Globus pallidus (tissue), 1 donor: ENCODE data around the gene FCHO2.

ENCODE experiments used
- DNase-seq: peaks from one replicate; pipeline ENCODE4 v3.0.0-alpha.2; 2015; ENCODE audit warnings: low spot score

Gene FCHO2

DNA sequence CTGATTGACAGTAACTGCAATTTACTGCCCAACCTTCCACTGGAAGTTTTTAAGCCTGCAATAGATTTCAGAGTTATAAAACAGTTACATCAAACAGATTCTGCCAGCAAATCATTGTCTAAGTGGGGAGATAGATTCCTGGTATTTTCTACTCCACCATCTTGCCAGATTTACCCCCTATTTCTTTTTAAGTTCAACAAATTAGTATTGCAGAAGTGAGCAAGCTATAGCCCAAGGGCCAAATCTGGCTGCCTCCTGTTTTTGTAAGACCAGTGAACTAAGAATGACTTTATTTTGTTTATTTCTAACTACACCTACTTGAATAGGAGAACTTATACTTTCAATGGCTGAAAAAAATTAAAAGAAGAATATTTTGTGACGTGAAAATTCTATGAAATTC lies 155.7 kb downstream of the FCHO2 start:
- no peak for DNase-seq

DNA sequence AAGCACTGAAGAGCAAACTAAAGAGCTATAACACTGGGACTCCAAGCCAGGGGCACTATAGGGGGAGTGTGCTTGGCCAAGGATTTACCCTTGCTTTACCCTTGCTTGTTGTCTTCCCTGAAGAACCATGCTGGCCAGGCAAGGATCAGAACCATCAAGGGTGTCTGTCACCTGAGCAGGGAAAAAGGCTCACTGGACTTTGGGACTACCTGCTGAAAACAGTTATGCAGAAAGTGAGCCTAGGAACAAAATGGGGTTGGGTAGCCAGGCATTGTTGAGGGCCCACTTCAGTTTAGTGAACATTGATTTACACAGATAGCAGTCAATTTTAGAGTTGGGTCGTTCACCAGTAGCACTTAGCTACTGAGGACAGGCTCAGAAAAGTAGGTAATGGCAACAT lies 156.5 kb downstream of the FCHO2 start:
- no peak for DNase-seq

DNA sequence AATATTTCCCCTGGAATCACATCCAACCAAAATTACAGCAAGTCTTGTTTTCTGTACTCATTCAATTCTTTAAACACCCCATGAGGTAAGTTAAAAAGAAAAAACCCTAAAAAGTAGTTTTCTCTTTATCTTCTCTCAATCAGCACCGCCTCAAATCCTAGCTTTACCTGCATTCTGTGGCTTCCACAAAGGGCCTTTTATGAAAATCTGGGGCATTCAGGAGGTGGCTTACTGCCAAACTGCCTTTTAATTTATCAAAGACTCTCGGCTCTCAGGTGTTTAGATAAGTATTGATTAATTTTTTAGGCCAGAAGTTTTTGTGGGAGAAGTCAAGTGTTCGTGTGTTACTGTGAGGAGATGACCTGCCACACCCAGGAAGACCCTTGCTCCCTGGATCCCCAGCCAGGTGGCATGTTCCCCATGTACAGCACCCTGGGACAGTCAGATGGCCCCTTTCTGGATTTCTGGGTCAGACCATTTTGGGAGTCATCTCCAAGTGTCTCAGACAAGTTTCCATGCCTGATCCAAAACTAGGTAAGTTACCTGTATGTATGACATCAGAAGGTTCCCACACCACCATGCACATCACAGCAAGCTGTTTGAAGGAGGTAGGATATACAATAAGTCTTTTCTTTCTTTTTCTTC lies 158.3 kb downstream of the FCHO2 start:
- DNase-seq, result no peak

DNA sequence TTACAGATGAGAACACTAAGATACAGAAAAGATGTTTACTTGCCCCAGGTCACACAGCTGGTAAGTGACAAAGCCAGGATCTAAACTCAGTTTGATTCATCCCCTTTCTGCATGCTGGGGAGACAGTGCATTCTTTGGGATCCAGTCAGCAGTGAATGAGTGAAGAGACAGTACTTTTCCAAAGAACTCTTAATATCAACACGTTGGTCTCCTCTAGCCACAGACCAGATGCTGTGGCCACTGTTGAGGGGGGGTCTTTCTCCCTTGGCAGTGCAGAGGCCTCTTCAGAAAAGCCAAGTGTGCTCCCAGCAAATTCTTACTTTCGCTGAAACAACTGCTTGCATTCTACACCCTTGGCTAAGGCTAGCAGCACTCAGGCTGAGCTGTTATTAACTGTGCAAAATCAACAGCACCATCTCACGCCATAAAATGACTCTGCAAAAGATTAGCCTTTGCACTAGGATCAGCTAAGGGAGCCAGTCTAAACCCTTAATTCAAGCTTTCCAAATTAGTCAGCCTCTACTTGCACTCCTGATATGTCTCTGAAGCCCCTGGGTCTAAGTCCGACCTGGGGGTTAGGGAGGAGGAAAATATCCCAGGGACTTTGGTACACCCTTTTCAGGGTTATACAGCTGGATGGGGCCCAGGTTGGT lies 159.7 kb downstream of the FCHO2 start:
- peak; percentile 35 for DNase-seq

DNA sequence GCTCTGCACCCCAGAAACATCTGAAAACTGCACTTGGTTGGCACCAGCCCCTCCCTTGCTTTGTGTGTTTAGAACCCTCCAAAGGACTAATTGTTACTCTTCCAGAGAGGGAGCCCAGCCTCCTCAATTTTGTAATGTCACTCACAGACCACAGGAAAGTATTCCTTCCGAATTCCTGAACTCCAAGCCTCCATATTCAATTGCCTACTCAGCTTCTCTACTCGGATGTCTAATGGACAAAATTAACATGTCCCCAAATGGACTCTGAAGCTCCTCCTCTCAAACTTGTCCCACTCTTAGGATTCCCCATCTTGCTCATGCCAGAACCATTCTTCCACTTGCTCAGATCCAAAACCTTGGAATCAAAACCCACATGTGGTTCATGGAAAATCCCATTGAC lies 160.7 kb downstream of the FCHO2 start:
- no peak for DNase-seq

DNA sequence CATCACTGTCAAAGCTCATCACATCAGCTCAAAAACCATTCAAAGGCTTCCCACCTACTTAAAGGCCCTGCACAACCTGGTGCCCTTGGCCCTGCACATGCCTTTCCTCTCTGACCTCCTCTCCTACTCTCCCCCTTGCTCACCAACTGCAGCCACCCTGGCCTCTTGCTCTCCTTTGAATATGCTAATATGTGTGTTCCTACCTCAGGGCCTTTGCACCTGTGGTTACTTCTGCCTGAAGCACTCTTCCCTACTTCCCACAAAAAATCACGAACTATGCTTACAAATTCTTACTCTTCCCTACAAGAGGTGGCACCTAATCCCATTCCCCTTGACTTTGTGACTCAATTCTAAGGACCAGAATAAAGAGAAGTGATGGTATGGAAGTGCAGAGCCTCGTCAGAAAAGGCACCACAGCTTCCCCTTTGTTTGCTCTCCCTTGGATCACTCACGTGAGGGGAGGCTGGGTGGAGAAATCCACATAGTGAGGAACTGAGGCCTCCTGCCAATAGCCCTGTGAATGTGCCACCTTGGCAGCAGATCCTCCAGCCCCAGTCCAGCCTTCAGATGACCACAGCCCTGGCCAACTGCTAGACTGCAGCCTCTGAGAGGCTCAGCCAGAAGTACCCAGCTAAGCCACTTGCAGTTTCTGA lies 161.4 kb downstream of the FCHO2 start:
- DNase-seq, result no peak

DNA sequence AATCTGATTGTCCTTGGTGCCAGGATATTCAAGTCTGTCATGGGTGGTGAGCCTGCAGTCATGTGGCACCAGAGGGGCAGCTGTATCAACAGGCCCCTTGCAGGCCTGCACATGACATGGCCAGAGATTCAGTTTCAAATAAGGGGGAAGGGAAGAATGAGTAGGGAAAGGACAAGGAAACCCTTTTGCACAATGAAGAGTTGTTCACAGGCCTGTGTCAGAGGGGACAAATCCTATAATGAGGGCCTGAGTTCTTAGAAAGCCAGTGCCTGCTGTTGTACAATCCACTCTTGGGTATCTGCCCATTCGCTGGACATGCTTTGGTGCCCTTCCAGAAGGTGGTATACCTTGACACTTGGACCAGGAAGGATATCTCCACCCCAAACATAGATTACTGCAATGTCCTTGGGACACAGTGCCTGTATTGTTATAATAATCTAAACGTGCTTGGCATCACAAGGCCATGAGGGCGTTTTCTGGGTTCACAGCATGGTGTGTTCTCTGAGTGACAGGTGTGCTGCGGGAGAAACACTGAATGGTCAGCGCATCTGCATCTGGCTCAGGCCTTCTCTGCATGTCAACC lies 162.6 kb downstream of the FCHO2 start:
- DNase-seq, result peak; percentile 88

DNA sequence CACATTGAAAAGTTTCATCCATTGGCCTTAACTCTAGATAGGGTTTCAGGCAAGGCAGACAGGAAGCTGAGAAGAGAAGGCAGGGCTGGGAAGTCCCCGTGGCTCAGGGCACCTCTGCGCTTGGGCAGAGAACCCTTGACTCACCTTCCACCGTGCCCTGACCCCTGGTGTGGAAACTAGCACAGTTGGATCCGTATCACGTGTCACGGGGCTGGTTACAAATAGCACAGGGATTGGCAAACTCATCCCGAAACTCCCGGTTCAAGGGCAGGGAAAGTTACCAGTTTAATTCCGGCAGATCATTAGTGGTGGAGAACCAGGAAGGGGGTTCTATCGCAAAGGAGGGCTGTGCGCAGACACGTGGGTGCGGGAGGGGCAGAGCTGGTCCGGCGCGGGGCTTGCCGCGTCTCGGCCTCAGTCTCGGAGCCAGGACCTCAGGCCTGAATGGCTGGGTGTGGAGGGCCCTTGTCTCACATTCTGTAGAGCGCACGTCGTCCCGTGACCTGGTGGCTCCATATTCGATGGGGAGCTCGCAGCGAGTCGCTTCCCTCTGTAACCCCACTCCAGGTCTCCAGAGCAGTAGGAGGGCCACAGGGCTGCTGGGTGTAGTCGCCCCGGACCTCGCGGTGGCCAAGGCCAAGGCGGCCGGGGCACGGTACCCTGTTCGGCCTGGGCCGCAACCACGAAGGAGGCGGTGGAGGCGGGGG lies 163.8 kb downstream of the FCHO2 start:
- peak; percentile 29 for DNase-seq

DNA sequence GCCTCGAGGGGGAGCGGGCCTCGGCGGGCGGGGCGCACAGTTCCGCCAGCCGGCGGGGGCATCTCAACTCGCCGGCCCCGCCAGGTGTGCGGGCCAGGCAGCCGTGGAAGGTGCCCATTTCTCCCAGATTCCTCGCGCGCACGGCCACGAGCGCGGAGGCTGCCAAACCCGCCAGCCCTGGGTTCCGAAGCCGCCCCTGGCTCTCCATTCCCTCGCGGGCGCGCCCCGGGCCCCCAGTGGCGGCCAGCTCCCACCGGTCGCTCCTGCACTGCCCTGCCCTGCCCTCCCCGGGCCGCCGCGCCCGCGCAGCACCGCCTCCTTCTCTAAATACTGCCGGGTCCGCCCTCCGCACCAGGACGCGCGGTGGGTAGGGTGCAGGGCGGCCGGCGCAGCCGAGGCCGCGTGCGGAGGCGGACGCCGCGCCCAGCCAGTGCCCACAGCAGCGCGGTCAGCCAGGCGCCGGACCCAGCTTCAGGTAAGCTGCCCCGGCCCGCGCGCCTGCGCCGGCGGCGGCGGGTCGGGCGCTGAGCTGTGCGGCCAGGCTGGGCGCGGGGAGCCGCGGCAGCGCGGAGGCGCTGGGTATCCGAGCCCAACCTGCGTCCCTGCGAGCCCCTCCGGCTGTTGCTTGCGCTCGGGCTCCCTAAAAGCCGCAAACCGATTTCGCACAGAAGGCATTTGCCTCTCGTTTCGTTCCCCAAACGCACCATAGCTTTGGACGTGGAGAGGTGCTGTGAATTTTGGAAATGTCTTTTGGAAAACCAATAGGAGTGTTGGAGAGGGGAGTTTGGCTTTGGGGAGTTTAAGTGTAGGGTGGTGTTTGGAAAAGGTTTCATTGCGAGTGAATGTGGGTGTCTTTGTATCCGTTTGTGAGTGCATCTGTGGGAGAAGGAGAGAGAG lies 164.6 kb downstream of the FCHO2 start, which contains the start of gene TMEM171:
TSS of gene TMEM171 (plus strand) at position 354 of the 897 bp plus-strand sequence. CDS start 2,799 bp downstream, outside the sequence.
- DNase-seq, result peak; percentile 33

DNA sequence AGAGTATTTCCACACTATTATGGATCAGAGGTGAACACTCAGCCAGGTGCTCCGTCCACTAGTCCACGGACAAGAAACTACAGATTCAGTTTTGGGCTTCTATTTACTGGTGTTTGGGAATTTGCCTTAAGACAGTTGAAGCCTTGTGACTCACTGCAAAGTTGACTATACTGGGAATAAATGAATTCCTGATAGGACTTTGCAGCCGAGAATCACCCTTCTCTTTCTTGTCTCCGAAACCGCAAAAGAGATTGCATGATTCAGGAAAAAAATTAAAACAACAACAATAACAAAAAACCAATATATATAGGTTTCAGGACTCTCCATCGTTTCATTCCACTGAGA lies 165.2 kb downstream of the FCHO2 start:
- no peak for DNase-seq

DNA sequence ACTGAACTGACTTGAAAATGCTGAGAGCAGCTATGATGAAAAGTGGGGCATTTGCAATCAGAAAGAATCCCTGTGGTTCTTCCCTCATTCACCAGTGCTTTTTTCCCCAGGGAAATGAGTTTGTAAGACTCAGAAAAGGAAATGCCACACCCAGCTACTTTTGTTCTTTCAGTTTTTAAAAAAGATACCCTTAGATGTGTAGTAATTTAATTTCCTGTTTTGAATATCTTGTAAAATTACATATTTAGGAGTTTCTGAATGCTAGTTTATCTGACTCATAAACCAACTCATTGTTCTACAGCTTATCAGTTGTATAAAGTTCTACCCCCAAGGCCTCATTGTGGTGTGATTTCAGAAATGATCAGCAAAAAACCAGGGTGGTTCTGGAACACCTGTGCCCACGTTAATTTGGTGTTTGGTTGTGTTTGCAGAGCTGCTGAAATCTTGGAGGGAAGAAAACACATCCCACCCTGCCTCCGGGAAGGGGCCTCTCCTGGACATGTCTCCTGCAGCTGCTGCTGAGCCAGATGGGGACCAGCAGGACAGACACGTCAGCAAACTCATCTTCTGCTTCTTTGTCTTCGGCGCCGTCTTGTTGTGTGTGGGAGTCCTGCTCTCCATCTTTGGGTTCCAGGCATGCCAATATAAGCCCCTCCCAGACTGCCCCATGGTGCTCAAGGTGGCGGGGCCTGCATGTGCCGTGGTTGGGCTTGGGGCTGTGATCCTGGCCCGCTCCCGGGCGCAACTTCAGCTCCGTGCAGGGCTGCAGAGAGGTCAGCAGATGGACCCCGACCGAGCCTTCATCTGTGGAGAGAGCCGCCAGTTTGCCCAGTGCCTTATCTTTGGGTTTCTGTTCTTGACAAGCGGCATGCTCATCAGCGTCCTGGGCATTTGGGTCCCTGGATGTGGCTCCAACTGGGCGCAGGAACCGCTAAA lies 167.3 kb downstream of the FCHO2 start:
- DNase-seq, result no peak

DNA sequence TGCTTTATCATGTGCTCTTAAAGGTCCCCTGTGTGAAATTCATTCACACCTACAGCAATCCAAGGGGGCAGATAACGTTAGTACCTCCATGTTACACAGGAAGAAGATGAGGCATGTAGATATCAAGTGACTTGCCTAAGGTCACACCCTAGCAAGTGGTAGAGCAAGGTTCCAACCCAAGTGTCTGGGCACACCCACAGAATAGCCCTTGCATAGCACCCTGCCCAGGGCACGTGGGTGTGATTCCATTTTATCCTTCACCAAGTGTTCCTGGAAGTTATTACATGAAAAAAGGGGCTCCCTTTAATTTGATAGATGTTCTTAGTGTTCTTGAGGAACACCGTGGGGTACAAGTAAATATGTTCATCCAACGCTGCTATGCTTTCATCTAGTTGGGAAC lies 169.4 kb downstream of the FCHO2 start:
- DNase-seq, result no peak

DNA sequence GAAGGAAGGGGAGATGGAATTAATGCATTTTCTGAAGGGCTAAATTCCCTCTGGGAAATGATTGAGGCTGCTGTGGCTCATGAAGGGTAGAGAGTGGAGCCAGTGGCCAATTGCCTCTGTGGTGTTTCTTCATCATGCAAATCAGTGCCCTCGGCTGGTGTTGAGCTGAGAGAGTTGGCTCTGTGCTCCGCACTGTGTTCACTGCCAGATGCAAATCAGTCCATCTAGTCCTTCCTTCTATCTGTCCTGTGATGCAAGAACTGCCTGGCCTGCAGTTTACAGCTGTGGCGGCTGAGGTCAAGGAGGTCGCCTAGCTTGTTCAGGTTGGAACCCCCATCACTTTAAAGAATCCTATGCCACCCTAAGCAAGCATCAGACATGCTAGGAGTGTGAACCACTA lies 170.5 kb downstream of the FCHO2 start:
- peak; percentile 91 for DNase-seq

DNA sequence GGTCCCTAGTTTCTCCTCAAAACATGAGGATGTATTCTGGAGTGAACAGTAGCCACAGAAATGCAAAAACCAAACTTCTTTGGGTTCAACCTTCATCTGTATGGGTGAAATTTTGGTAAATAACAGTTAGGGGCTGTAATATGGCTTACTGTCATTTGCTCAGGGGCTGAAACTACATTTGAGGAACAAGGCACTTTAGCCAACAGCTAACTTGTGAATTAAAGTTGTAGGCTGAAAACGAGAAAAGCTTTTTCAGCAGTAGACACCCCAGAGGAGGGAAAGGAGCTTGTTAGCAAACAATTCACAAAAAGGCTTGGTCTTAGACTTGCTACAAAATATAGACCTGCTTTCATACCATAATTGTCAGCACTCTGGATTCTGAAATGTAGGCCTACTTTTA lies 171.1 kb downstream of the FCHO2 start:
- DNase-seq, result no peak

DNA sequence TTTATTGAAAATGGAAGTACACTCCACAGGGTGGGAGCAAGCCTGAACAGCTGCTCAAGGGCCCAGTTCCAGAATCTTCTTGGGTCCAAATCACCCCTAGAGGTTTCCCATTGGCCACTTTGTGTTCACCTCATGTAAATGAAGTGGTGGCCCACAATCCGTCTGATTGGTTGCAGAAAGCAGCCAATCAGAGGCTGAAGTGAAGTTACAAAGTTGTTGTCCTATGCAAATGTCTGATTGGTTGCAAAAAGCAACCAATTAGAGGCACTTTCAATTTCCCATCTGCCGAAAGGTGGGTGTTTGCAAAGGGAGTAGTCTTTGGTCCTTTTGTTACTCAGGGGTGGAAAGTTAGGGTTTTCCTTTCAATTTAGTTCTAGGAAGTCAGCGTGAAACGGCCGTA lies 173.3 kb downstream of the FCHO2 start:
- no peak for DNase-seq

DNA sequence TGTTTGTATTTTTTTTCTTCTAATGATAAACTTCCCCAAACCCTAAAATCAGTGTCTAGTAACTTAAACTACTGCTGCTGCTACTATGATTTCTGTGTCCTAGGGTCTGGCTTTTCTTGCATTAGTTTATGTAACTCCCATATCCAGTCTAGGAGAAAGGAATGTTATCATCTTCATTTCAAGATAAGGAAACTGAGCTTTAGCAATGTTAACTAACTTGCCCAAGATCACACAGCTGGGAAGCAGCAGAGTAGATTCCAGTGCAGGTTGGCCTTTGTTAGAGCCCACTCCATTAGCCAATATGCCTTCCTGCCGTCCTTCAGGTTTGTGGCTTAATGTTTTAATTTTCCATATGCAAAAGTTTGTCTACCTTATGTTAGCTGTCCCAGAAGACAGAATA lies 175.0 kb downstream of the FCHO2 start:
- DNase-seq, result no peak

DNA sequence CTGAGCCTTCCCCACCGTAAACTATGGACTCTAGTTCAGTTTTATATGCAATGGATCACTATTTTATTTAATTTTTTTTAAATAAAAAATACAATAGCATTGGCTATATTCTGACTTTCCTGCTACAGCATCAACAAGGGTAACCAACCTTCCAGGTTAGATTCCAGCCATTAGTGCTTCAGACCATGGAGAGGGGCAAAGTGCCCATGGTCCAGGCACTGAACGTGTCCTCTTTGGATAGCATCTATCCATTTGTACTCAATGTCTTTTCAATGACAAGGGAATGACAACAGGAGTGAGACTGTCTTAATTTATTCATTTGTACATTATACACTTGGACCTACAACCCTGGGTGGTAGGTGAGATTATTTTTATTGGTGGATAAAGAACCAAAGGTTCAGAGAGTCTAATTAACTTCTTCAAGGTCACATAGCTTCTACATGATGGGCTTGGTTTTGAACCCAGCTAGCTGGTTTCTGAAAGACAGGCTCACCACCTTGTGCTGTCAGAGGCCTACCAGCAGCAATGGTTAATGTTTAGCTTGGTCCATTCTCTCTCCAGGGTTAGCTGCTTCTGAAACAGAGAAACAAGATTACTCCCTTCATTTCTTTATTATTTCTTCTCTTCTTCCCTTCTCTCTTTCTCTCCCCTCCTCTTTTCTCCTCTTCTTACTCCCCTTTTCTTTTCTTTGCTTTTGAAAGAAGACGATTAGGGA lies 176.0 kb downstream of the FCHO2 start:
- no peak for DNase-seq

DNA sequence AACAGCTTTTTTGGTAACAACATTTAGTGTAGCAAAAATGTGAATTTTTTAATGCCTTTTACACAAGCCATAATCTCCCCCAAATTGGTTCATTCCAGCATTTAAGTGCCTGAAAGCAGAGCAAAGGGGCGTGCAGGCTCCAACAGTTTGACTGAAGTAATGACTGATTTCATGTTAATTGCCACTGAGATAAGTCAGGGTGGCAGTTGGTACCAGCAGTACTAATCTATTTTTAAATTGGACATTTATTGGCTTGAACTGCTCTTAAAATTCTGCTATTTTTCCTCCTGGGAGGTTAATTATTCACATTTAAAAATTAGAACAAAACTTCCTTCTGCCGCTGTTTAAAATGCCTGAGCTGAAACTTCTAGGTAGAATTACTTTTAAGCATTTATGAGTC lies 176.9 kb downstream of the FCHO2 start:
- DNase-seq, result no peak

DNA sequence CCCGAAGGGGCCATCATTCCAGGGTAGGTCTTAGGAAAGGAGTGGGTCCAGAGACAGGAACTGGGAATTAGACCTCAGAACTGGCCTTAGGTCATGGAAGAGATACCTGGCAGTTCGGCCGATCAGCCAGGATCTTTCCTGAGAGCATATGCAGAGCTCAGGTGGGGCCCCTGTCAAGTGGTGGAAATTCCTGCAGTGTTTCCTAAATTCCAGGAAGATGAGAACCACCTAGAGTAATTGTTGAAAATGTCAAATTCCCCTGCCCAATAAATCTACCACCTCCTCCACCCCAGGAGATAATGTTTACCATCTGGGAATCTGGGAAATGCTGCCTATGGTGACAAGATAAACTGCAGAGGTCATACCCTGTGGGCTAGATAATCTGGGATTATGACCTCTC lies 179.2 kb downstream of the FCHO2 start:
- no peak for DNase-seq
